SK-N-MC (cell line): ENCODE measurements around the gene VPS11.

Experiments used
- EZH2 ChIP-seq: fragments of 200-600 bp; sonication (generic); IDR thresholded peaks from one replicate; pipeline ENCODE4 v1.6.1; 2017; ENCODE audit warnings: antibody characterized with exemption
- POLR2AphosphoS5 ChIP-seq: IDR thresholded peaks from 2 replicates; pipeline ENCODE4 v1.6.1; 2012; ENCODE audit warnings: mild to moderate bottlenecking, low read depth, low read length, borderline replicate concordance

DNA sequence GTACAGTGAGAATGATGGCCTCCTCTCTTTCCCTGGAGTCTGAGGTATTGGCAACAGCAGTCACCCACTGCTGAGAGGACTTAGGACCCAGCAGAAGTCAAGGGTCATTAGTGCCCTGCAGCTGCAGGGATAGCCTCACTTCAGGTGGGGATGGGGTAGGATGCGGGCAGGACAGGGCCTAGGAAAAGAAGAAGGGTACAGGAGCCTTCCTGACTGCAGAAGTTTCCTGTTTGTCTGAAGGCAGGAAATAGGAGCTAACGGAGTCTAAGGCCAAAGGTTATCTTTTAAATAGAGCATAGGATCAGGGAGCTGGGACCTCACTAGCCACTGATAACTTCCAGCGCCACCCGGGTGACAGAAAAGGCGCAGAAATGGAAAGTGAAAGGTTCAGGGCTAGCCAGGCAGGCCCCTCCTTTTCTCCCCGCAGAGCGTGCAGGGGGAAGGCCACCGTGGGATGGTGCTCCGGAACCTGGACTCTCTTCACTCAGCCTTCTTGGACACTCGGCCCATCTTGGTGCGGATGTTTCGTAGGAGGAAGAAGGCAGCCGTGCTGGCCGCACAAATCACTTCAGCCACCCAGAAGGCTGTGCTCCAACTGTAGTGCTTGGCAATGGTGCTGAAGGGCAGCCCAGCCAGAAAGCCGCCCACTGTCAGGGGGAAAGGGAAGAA, 43.1 kb upstream of the VPS11 start:
- no peak for TF ChIP-seq EZH2
- TF ChIP-seq POLR2AphosphoS5: no peak
